ENCODE results near the gene IL33.

The IL33 gene

GRCh38 chr9:6218099-6218502 lies 2.5 kb downstream of the IL33 start:
- no peak for DNase-seq

GRCh38 chr9:6219040-6219439 lies 3.4 kb downstream of the IL33 start:
- DNase-seq = no peak

GRCh38 chr9:6219981-6220380 lies 4.4 kb downstream of the IL33 start:
- no peak for DNase-seq

GRCh38 chr9:6224393-6225154 lies 9.0 kb downstream of the IL33 start:
- no peak for DNase-seq

- no peak for DNase-seq
Observed at GRCh38 chr9:6226696-6227095, 11.1 kb downstream of the IL33 start.

GRCh38 chr9:6229186-6229585 lies 13.6 kb downstream of the IL33 start:
- DNase-seq = no peak

GRCh38 chr9:6229619-6230018 lies 14.0 kb downstream of the IL33 start:
- peak; percentile 56 for DNase-seq

GRCh38 chr9:6230037-6230780 lies 14.6 kb downstream of the IL33 start:
- DNase-seq = no peak

- no peak for DNase-seq
Observed at GRCh38 chr9:6232336-6232945, 16.8 kb downstream of the IL33 start.

- DNase-seq = no peak
Observed at GRCh38 chr9:6234014-6234413, 18.4 kb downstream of the IL33 start.

- no peak for DNase-seq
Observed at GRCh38 chr9:6237267-6237666, 21.7 kb downstream of the IL33 start.

- DNase-seq = no peak
Observed at GRCh38 chr9:6239048-6239461, 23.4 kb downstream of the IL33 start.

GRCh38 chr9:6239694-6240093 lies 24.1 kb downstream of the IL33 start:
- DNase-seq = no peak

GRCh38 chr9:6243746-6244145 lies 28.1 kb downstream of the IL33 start:
- no peak for DNase-seq

GRCh38 chr9:6247266-6247665 lies 31.7 kb downstream of the IL33 start:
- DNase-seq = no peak

GRCh38 chr9:6268826-6269397 lies 53.3 kb downstream of the IL33 start:
- DNase-seq = no peak

GRCh38 chr9:6270896-6271295 lies 55.3 kb downstream of the IL33 start:
- no peak for DNase-seq

GRCh38 chr9:6271508-6272228 lies 56.1 kb downstream of the IL33 start:
- DNase-seq = no peak

- no peak for DNase-seq
Observed at GRCh38 chr9:6272229-6272598, 56.6 kb downstream of the IL33 start.

- no peak for DNase-seq
Observed at GRCh38 chr9:6277417-6277816, 61.8 kb downstream of the IL33 start.

- DNase-seq = no peak
Observed at GRCh38 chr9:6301858-6302257, 86.3 kb downstream of the IL33 start.

- DNase-seq = no peak
Observed at GRCh38 chr9:6302417-6302816, 86.8 kb downstream of the IL33 start.

GRCh38 chr9:6304232-6304631 lies 88.6 kb downstream of the IL33 start:
- no peak for DNase-seq

Measured in NCI-H2029 (cell line).